Transverse colon (tissue), 4 donors: ENCODE results near the gene NDUFAB1. TPM values are rescaled to one million over a fixed set of nuclear protein-coding genes. Genes with fewer than 3 reads are reported as not detected.

Source experiments
- DNase-seq: peaks from one replicate; pipeline ENCODE4 v3.0.0-alpha.2; 2019
- H3K27ac ChIP-seq, 4 donors: fragments of 200-600 bp; sonication (generic); 2 replicates each; pipeline ENCODE4 v1.5.1; 2016 to 2018; ENCODE audit warnings: inconsistent platforms in 4 of 4
- H3K27me3 ChIP-seq: fragments of 200-600 bp; sonication (generic); 2 replicates; pipeline ENCODE4 v1.5.1; 2017; ENCODE audit warnings: inconsistent platforms
- H3K36me3 ChIP-seq, 4 donors: fragments of 200-600 bp; sonication (generic); 2 replicates each; pipeline ENCODE4 v1.5.1; 2017 to 2019; ENCODE audit warnings: inconsistent platforms in 4 of 4
- H3K4me1 ChIP-seq, 4 donors: fragments of 200-600 bp; sonication (generic); 2 replicates each; pipeline ENCODE4 v1.5.1; 2017 to 2020; ENCODE audit warnings: inconsistent platforms in 4 of 4
- H3K4me3 ChIP-seq, 4 donors: fragments of 200-600 bp; sonication (generic); 1 replicate in 1 of 4; 2 replicates in 3 of 4; pipeline versions ENCODE4 v1.5.1 to v1.6.1; 2017 to 2019; ENCODE audit warnings: inconsistent platforms in 4 of 4
- H3K9me3 ChIP-seq, 2 donors: fragments of 200-600 bp; sonication (generic); 2 replicates each; pipeline ENCODE4 v1.5.1; 2017 to 2019; ENCODE audit warnings: inconsistent platforms in 2 of 2
- EP300 ChIP-seq: sonication (generic); formaldehyde crosslinking; IDR thresholded peaks from one replicate; pipeline ENCODE4 v1.6.1; 2017; ENCODE audit warnings: antibody characterized with exemption, low read depth
- POLR2A ChIP-seq: fragments of 450-650 bp; IDR thresholded peaks from one replicate; pipeline ENCODE4 v1.6.1; 2016; ENCODE audit warnings: antibody characterized with exemption, mild to moderate bottlenecking, moderate library complexity
- POLR2AphosphoS5 ChIP-seq, 3 donors: sonication (generic); formaldehyde crosslinking; IDR thresholded peaks; one replicate each; pipeline ENCODE4 v1.6.1; 2016; ENCODE audit warnings: antibody characterized with exemption in 3 of 3
- WGBS, 2 donors: methylation state at CpG; one replicate each; pipeline ENCODE4 v1.1.5; 2018; ENCODE audit warnings: low coverage in 1 of 2; 5-methylcytosine and 5-hydroxymethylcytosine counted together
- in situ Hi-C, 4 donors: fragments of 200-750 bp; cut with MboI; loops; one replicate each; pipeline versions ENCODE4 v1.15.0 to v1.15.1; 2017; ENCODE audit warnings: low sequenced_read_pairs in 3 of 4, low pct_ligation_motif_present in 1 of 4, low pct_unique_long_range_greater_than_20kb in 1 of 4
- intact Hi-C: fragments of 100-400 bp; cut with DNase I; formaldehyde crosslinking; loops from one replicate; pipeline ENCODE4 v1.15.1; 2023; ENCODE audit warnings: low total_unique reads
- total RNA-seq, 4 donors: library from RNA; depleted of rRNA; stranded (reverse); fragments of >200 nt; gene quantifications; one replicate each; pipeline ENCODE4 v1.1.0, GENCODE V29; 2016
- TF ChIP-seq, protein P1 (sequence below), 5 experiments: fragments of 200-600 bp in 3 of 5; fragments of 450-650 bp in 2 of 5; sonication (generic) in 3 of 5; IDR thresholded peaks; 1 replicate in 2 of 5; 2 replicates in 3 of 5; pipeline ENCODE4 v1.5.1; 2016 to 2017; ENCODE audit warnings: antibody characterized with exemption in 5 of 5, inconsistent platforms in 3 of 5, mild to moderate bottlenecking in 2 of 5, moderate library complexity in 1 of 5

The NDUFAB1 gene
- total RNA-seq, 4 donors from 2014 or later = 73.3 to 142 (median 108) TPM

DNA sequence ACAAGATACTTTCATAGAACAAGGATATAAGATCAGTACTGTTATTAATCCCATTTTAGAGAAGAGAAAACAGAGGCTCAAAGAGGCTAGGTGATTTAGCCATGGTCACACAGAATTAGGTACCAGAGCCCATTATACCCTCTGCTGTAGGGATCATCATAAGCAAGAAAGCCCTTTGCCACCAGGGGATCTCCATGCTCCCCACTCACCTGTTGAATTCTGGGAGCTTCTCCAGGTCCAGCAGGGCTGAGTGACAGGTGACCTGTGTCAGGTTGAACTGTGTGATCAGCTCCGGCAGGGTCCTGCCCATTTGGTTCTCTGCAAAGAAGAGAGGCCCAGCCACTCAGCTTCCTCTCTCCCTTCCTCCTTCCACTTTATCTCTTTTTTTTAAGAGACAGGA lies 63.7 kb downstream of the NDUFAB1 start:
- DNase-seq = no peak
- WGBS, 2 donors = 100% methylated on average over 1 of the region's 1 CpG; no CpG with 5 or more reads in 1 of the 2 donors
- H3K27ac ChIP-seq = no peak overlapping the region
- no peak overlapping the region for H3K4me3 ChIP-seq
- no peaks in the 10 kb centered on the region for H3K4me1 ChIP-seq
- H3K36me3 ChIP-seq = peaks cover 0 to 36% (median 11%) of the 10 kb centered on the region in 4 donors
- H3K9me3 ChIP-seq = no peaks in the 10 kb centered on the region
- H3K27me3 ChIP-seq = no peaks in the 10 kb centered on the region
- in situ Hi-C loops (no loop called here), intact Hi-C loops (no loop called here)
- TF ChIP-seq EP300 (no peak), POLR2AphosphoS5 (IDR thresholded peaks at IDR 0.05) (no peak), POLR2A (no peak)
- TF ChIP-seq, protein P1, sequence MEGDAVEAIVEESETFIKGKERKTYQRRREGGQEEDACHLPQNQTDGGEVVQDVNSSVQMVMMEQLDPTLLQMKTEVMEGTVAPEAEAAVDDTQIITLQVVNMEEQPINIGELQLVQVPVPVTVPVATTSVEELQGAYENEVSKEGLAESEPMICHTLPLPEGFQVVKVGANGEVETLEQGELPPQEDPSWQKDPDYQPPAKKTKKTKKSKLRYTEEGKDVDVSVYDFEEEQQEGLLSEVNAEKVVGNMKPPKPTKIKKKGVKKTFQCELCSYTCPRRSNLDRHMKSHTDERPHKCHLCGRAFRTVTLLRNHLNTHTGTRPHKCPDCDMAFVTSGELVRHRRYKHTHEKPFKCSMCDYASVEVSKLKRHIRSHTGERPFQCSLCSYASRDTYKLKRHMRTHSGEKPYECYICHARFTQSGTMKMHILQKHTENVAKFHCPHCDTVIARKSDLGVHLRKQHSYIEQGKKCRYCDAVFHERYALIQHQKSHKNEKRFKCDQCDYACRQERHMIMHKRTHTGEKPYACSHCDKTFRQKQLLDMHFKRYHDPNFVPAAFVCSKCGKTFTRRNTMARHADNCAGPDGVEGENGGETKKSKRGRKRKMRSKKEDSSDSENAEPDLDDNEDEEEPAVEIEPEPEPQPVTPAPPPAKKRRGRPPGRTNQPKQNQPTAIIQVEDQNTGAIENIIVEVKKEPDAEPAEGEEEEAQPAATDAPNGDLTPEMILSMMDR (IDR thresholded peaks at IDR 0.05) = no peak

Other genes with a start within 250 kb of the NDUFAB1 start
- 100 to 1,000 TPM in 1 of 4 donors, 10 to 100 TPM in 3; 37.1 to 121 (median 54.6) TPM for gene COG7, start 143.1 kb downstream of the NDUFAB1 start, total RNA-seq
- 10 to 100 TPM; 21.7 to 51.8 (median 36.9) TPM for gene GGA2, start 85.8 kb downstream of the NDUFAB1 start, total RNA-seq
- 10 to 100 TPM in 3 of 4 donors, 1 to 10 TPM in 1; 9.4 to 88.2 (median 14.3) TPM for gene EARS2, start 39.0 kb downstream of the NDUFAB1 start, total RNA-seq
- 100 to 1,000 TPM in 2 of 4 donors, 10 to 100 TPM in 2; 34.3 to 186 (median 80.6) TPM for gene UBFD1, start 38.6 kb downstream of the NDUFAB1 start, total RNA-seq
- gene PALB2, start 45.0 kb upstream of the NDUFAB1 start, total RNA-seq = 10 to 100 TPM in 1 of 4 donors, 1 to 10 TPM in 3; 1.4 to 10.6 (median 8.0) TPM
- gene DCTN5, start 45.1 kb upstream of the NDUFAB1 start, total RNA-seq = 10 to 100 TPM in 3 of 4 donors, 1 to 10 TPM in 1; 8.0 to 52.2 (median 37.5) TPM
- gene PLK1, start 82.6 kb upstream of the NDUFAB1 start, total RNA-seq = 10 to 100 TPM in 1 of 4 donors, 1 to 10 TPM in 3; 1.5 to 20.1 (median 4.3) TPM
- gene ERN2, start 116.9 kb upstream of the NDUFAB1 start, total RNA-seq = 100 to 1,000 TPM; 114 to 408 (median 168) TPM
- gene CHP2, start 158.7 kb upstream of the NDUFAB1 start, total RNA-seq = 100 to 1,000 TPM in 2 of 4 donors, 10 to 100 TPM in 2; 90.9 to 264 (median 122) TPM
- gene PRKCB, start 239.7 kb upstream of the NDUFAB1 start, total RNA-seq = 10 to 100 TPM in 2 of 4 donors, 1 to 10 TPM in 2; 9.0 to 28.3 (median 15.2) TPM